CD4-positive, alpha-beta T cell treated with Interleukin-15 for 1 hour (primary cell): ENCODE measurements around the gene ZNF385A.
A peak's percentile ranks its signal among the peaks of the same experiment; 100 is the strongest.

Source experiments
- DNase-seq: peaks from one replicate; pipeline ENCODE4 v3.0.0-alpha.2; 2020

Gene ZNF385A, protein sequence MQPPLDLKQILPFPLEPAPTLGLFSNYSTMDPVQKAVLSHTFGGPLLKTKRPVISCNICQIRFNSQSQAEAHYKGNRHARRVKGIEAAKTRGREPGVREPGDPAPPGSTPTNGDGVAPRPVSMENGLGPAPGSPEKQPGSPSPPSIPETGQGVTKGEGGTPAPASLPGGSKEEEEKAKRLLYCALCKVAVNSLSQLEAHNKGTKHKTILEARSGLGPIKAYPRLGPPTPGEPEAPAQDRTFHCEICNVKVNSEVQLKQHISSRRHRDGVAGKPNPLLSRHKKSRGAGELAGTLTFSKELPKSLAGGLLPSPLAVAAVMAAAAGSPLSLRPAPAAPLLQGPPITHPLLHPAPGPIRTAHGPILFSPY

DNA sequence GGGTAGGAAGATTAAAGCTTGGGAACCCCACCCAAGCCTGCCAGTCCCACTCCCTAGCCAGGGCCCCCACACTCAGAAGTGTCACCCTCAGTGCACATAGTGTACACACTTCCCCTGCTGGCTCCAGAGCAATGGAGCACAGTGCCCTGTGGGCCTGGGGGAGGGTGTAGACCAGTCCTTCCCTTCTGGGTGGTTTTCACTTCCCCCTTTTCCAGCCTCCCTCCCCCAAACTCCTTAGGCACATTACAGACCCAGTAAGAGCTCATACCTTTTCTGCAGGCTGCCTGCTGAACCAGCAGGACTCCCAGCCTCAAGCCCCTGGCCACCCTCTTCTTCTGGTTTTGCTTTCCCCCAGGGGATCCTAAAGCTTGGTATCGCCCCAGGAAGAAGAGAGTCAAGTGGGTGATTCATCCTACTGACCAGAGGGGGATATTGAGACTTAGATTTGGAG lies at the start of gene ZNF385A:
TSS of gene ZNF385A (minus strand) at position 143 of the 451 bp plus-strand sequence. CDS start 219 bp downstream, outside the sequence.
- peak; percentile 78 for DNase-seq

DNA sequence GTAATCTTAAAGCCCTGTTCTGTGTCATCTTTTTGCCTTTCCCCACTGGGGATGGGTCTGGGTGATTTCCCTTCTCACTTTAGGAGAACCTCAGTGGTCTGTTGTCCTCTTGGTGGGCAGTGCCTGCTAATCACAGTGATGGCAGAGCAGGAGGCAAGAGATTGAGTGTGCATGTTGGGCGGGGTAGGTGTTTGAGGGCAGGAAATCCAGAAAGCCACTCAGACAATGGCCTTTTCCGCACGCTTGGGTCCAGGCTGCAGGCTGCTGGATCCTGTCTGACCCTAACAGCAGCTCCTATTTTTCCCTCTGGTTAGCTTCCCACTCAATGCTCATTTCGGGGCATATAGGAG lies 48.3 kb upstream of the ZNF385A start:
- DNase-seq, result no peak

DNA sequence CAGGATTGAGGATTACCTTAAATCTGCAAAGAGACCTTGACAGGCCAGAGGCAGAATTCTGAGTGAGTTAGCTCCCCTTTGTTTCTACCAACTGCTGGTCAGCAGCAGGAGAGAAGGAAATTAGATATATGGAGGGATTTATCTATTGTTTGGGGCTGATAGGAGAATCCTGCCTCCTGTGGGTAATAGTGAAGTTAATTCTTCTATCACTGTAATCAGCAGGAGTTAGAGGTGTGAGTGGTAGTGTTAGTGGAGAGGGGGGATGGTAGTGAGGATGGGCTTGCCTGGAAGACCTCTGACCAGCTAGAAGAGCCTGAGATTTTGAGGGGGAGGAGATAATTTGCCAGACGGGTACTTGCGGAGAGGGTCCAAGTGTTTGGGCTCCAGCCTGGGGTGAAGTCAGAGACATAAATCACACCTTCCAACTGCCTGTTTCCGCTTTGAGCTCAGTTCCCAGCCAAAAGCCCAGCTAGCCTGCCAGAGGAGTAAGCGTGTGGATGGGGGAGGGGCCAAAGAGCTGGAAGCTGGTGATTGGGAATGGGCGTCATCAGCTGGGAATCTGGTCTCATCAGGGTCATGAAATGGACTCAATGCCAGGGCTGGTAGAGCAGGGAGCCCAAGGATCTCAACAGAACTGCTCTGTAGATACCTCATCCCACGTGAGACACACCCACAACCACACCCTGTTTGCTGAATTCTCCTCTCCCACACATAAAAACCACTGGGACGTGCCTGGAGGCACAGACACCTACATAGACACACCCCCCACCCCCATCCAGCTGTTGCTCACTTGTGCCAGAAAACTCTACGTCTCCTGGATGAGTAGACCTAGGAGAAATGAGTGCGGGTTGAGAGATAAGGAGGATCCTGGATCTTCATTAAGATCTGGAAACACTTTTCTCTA lies 47.6 kb upstream of the ZNF385A start:
- DNase-seq, result no peak

GRCh38 chr12:54430471-54431069 lies 46.0 kb upstream of the ZNF385A start:
- no peak for DNase-seq

DNA sequence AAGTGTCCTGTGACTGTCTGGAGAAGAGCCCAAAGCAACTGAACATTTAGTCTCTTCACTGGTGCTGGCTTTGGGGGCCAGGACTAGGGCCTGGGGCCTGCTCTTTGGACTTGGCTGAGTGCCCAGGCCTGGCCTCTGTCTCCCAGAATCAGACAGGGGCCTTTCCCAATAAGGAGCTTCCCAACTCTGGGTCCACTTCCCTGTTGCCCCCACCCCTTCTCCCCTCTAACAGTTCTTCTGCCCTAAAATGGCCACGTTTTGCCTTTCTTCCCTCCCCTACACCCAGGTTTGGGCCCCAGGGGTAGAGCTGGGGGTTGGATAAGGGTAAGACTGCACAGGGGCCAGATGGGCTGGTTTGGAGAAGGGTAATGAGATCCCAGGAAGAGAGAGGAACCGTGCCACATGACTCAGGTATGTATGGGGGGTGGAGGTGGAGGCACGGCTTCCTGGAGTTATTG lies 44.5 kb upstream of the ZNF385A start:
- DNase-seq, result no peak

DNA sequence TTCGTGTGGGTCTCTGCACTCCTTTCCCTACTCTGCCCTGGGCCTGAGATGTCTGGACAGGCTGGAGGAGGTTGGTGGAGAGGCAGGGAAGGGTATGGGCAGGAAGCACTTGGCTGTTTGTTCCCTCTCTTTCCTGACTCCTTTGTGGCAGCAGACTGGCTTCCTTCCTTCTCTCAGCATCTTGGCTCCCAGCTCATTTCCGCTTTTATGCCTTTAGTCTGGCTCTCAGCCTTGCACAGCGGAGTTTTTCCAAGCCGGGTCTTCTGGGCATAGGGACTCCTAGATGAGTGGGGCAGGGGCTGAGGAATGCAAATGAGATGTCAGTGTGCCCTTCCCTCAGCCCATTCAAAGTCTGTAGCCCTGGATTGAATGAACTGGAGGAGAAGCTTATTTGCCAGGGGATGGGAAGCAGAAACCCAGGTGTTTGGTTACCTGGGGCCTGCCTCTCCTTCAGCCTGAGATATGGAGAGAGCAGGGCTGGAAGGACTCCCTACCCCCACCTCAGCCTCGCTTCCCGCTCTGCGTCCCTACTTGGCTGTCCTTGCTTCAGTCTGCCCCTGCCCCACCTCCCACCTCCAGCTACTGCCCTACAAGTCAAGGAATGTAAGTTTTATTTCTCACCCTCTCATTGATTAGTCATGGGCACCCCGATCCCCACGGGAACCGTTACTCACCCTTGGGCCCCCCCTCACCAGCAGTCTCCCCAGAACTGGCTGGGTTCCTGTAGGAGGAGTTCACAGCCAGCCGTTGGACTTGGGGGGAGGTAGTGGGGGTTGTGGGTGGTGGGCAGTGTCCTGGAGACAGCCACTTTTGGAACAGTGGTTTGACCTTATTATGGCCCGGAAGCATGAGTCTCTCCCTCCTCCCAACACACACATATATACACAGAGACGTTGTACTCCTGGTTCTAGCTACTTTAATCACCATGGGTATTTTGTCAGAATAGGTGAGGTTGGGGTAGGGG lies 43.8 kb upstream of the ZNF385A start:
- no peak for DNase-seq

DNA sequence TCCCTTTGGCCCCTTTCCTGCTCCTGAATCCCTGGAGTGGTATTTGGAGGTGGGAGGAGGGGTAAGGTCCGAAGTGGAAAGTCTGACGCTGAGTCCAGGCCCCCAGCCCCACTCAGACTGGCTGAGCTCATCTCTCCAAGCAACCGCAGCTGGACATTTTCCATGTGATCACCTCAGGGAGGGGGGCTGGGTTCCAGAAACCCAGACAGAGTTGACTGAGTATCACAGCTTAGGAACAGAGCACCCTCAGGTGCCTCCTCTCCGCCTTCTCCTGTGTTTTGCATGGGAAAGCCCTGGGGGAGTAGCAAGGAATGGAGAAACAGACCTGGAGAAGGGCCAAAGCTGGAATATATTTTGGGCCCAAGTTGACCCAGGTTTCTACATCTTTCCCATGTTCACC lies 42.6 kb upstream of the ZNF385A start:
- no peak for DNase-seq

DNA sequence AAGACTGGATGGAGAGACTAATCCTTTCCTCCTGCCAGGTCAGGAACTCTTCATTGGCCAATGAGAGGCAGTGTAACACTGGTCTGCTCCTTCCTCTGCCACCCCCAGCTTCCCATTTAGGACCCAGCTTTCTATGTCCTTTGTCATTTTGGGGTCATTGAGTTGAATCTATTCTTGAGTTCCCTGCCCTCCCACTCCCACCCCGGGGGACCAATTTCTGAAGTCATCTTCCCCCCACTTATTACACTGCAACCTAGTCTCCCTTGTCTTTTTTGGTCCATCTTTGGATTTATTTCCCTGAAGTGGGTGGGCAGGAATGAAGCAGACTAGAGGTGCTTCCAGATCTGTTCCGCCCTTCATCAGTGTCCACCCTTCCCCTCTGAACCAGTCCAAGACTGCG lies 42.2 kb upstream of the ZNF385A start:
- DNase-seq, result no peak

GRCh38 chr12:54425702-54426101 lies 41.2 kb upstream of the ZNF385A start:
- no peak for DNase-seq

DNA sequence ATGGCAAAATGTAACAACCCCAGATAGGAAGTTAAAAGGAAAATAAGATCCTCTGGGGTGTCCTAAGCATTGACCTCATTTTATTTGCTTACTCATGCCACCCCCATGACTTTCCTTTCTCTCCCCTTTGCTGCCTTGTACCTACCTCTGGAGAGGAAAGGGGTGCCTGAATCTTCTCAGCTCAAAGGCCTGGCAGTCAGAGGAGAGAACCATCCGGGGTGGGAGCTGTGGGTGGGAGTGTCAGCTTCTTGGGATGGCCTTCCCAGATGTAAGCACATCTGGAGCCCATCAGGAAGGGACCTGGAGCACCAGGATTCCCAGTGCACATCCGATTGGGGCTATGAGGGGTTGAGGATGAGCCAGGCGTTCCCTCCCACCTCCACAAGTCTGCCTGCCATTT lies 39.7 kb upstream of the ZNF385A start:
- no peak for DNase-seq

DNA sequence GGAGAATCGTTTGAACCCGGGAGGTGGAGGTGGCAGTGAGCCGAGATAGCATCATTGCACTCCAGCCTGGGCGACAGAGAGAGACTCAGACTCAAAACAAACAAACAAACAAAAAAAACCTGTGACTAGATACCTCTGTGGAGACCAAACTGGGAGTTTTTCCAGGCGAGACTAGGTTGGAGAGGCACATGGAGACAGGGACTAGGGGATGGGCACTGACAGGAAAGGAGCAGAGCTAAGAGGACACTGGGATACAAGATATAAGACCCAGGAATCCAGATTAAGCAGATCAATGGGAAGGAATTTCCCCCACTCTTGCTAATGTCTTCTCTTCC lies 39.2 kb upstream of the ZNF385A start:
- no peak for DNase-seq

DNA sequence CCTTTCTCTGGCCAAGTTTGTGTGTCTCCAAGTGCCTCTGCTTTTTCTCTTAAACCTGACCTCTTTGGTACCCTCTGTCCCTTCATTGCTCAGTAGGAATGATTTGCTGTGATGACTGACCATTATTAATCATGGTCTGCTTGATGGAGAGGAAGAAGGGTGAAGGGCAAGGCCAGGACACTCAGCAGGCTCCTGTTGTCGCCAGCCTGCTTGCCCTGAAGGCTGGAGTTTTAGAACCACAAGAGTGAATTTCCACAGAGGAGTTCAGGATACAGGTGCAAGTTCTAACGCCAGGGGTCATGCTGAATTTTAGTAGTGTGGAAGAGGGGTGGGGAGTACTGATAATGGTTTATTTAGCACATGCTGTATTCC lies 37.3 kb upstream of the ZNF385A start:
- no peak for DNase-seq

DNA sequence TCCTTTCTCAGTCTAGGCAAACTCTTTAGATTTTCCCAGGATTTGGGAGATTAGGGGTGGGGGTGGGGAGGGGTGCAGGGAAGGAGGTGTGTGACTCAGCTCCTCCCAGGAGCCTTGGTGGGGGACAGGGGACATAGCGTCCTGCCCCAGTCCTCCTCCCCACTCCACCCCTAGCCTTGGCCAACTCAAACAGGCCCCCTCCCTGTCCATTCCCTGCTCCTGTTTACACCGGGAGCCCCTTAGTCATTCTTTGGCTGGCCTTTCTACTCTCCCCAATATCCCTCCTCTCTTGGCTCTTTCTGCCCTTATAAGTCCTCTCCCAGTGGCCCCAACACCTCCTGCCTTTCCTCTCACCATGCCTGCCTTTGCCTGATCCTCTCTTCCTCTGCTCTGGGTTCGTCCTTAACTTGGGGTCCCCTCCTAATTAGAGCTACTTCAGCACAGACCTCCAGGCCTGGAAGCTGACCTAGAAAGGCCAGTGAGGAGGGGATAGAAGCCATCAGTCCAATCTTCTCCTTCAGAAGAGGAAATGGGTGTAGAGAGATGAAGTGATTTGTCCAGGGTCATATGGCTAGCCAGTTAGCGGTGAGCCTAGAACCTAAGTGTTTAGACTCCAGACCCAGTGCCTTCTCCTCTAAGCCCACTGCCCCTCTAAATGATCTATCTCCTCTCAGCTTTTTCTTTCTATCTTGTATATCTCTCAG lies 36.8 kb upstream of the ZNF385A start:
- DNase-seq, result no peak

GRCh38 chr12:54420766-54421144 lies 36.2 kb upstream of the ZNF385A start:
- DNase-seq, result no peak

DNA sequence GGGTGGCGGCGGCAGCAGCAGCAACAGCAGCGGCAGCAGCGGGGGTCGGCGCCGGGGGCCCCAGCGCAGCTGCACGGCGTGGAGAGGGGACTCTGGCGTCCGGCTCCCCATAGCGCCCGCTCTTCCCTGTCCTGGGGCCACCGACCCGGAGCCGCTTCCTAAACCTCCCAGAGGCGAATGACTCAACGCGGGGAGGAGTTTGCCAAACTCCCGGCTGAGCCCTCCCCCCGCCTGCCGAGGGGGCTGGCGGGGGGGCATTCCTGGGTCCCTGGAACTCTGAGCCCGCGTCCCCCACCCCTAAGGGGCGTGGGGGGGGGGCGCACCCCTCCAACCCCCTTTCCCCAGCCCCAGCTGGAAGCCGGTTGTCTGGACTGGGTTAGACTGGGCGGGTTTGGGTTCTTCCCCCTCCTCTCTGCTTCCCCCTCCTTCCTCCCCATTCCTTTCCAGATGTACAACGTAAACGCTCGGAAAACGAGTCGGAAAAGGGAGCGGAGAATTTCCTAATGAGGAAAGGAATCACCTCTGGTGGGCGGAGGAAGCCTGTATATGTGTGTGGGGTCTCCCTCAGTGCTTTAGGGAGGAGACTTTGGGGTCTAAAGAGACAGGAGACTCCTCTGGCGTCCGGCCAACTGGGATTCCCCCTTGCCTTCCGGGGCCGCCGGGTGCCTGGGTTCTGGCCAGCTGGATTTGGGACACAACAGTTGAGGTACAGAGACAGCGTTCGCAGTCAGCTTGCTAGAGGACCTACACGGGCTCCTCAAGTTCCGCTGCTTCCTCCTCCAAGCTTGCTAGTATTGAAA lies 34.8 kb upstream of the ZNF385A start, which contains the start of gene ITGA5:
TSS of gene ITGA5 (minus strand) at position 179 of the 800 bp plus-strand sequence. CDS start at position 111, 68 bp downstream.
- peak; percentile 55 for DNase-seq

- no peak for DNase-seq
These were observed 34.0 kb upstream of the ZNF385A start for GRCh38 chr12:54418441-54419087.

GRCh38 chr12:54417712-54418440 lies 33.3 kb upstream of the ZNF385A start:
- peak; percentile 48 for DNase-seq

- no peak for DNase-seq
These were observed 32.4 kb upstream of the ZNF385A start for GRCh38 chr12:54416687-54417603.
